ENCODE results near the gene KIRREL3.

DNA sequence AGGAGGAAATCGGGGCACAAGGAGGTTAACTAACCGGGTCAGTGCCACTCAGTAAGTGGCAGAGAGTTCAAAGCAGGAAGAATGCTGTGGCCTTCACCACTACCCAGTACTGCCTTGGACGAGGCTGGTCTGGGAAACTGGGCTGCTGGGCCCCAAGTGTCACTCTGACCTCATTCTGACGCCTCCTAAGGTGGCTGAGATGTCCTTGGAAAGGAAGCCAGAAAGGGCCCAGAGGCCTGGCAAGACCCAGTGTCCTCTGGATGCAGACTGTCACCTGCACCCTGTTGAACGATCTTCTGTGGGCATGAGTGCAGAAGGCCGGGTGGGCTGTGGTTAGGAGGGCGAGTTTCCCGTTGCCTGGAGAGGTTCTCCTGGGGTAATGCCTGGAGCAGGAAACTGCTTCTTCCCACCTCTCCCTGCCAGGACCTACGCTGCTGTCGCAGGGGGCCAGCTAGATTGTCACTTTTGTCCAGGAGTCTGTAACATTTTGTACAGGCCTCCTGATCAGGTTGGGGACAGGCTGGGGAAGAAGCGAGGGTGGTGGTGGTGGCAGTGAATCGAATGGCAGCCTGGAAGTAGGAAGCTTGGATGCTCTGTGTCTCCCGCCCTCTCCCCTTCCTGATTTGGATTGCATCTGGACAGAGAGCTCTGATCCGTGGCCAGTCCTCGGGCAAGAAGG lies 540.0 kb downstream of the KIRREL3 start:
- no peak for TF ChIP-seq EP300 (IDR thresholded peaks at IDR 0.05; ENCODE audit: low read depth)
- TF ChIP-seq, protein P1, sequence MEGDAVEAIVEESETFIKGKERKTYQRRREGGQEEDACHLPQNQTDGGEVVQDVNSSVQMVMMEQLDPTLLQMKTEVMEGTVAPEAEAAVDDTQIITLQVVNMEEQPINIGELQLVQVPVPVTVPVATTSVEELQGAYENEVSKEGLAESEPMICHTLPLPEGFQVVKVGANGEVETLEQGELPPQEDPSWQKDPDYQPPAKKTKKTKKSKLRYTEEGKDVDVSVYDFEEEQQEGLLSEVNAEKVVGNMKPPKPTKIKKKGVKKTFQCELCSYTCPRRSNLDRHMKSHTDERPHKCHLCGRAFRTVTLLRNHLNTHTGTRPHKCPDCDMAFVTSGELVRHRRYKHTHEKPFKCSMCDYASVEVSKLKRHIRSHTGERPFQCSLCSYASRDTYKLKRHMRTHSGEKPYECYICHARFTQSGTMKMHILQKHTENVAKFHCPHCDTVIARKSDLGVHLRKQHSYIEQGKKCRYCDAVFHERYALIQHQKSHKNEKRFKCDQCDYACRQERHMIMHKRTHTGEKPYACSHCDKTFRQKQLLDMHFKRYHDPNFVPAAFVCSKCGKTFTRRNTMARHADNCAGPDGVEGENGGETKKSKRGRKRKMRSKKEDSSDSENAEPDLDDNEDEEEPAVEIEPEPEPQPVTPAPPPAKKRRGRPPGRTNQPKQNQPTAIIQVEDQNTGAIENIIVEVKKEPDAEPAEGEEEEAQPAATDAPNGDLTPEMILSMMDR (IDR thresholded peaks at IDR 0.05): no peak
- no peak for TF ChIP-seq POLR2A (IDR thresholded peaks at IDR 0.05)
- TF ChIP-seq POLR2AphosphoS5 (IDR thresholded peaks at IDR 0.05): no peak
